HepG2 (cell line): ENCODE data around the gene GK. TPM values are rescaled to one million over a fixed set of nuclear protein-coding genes. Genes with fewer than 3 reads are reported as not detected.

Source experiments
- ATAC-seq: fragments of 200-7000 bp; cut with Tn5 transposase; 3 replicates; pipeline ENCODE4 v1.9.1; 2020; ENCODE audit warnings: mild to moderate bottlenecking, moderate library complexity
- BruUV-seq: library from RNA; stranded (reverse); fragments of 400-500 nt; replicated peaks from 2 replicates; lab custom pipeline; 2021; lab: Mats Ljungman, UMichigan
- CTCF ChIA-PET: fragments of 300-600 bp; formaldehyde crosslinking; extraction: SDS; loops from one replicate; lab custom pipeline; 2021; ENCODE audit warnings: low total read pairs, inconsistent platforms, low intra/inter-chr PET ratio; lab: Yijun Ruan, JAX
- POLR2A ChIA-PET: fragments of 350-600 bp; sonication (Branson Sonifier 250); formaldehyde crosslinking; loops from one replicate; lab custom pipeline; 2020; ENCODE audit warnings: antibody characterized with exemption, inconsistent platforms; lab: Yijun Ruan, JAX
- DNase-seq: peaks from one replicate; pipeline ENCODE4 v3.0.0-alpha.2; 2015; ENCODE audit warnings: low spot score
- FAIRE-seq: peaks from 3 replicates; lab custom pipeline; 2011; peaks lifted over from hg19 to GRCh38; lab: Jason Lieb, UNC
- H2AFZ ChIP-seq: one replicate; pipeline ENCODE4 v1.6.1; 2011; ENCODE audit warnings: low read length, inconsistent platforms
- H3K27ac ChIP-seq: fragments of 300-600 bp; 3 replicates; pipeline ENCODE4 v1.8.0; 2011; ENCODE audit warnings: mixed run types, mild to moderate bottlenecking, mixed read lengths, low read length, inconsistent platforms; ENCODE audit not compliant: insufficient read depth; ENCODE audit errors: extremely low read length
- H3K27me3 ChIP-seq, 2 experiments: fragments of 200-600 bp in 1 of 2; 2 replicates in 1 of 2; 3 replicates in 1 of 2; pipeline versions ENCODE4 v1.6.0 to v1.8.0; 2011; ENCODE audit warnings: low read length in 2 of 2, mild to moderate bottlenecking in 2 of 2, moderate library complexity in 2 of 2, inconsistent platforms in 1 of 2; ENCODE audit not compliant: insufficient read depth in 2 of 2, control insufficient read depth in 1 of 2
- H3K36me3 ChIP-seq, 2 experiments: fragments of 200-600 bp in 1 of 2; replicated peaks in 1 of 2; 2 replicates in 1 of 2; 3 replicates in 1 of 2; pipeline versions ENCODE4 v1.5.1 to v1.8.0; 2011; ENCODE audit warnings: low read length in 2 of 2, inconsistent platforms in 1 of 2; ENCODE audit not compliant: insufficient read depth in 2 of 2, control insufficient read depth in 1 of 2
- H3K4me1 ChIP-seq: 2 replicates; pipeline ENCODE4 v1.5.1; 2012; ENCODE audit warnings: low read length, inconsistent platforms; ENCODE audit not compliant: insufficient read depth
- H3K4me2 ChIP-seq: 2 replicates; pipeline ENCODE4 v1.6.0; 2011; ENCODE audit warnings: low read depth, low read length, inconsistent platforms
- H3K4me3 ChIP-seq, 3 experiments: fragments of 200-600 bp in 1 of 3; sonication (generic), shearing (Covaris generic) in 1 of 3; replicated peaks in 1 of 3; 2 replicates each; pipeline ENCODE4 v1.5.1; 2011 to 2016; ENCODE audit warnings: low read length in 3 of 3, inconsistent platforms in 2 of 3, low read depth in 2 of 3, mild to moderate bottlenecking in 2 of 3, control low read depth in 1 of 3, mixed read lengths in 1 of 3; ENCODE audit not compliant: insufficient read depth in 1 of 3
- H3K79me2 ChIP-seq: one replicate; pipeline ENCODE4 v1.6.1; 2011; ENCODE audit warnings: low read length, inconsistent platforms; ENCODE audit not compliant: insufficient read depth
- H3K9ac ChIP-seq: 2 replicates; pipeline ENCODE4 v1.6.0; 2011; ENCODE audit warnings: mild to moderate bottlenecking, low read depth, low read length, inconsistent platforms; ENCODE audit not compliant: insufficient read depth
- H3K9me3 ChIP-seq: 2 replicates; pipeline ENCODE4 v1.5.1; 2012; ENCODE audit warnings: mild to moderate bottlenecking, low read length
- H4K20me1 ChIP-seq: 2 replicates; pipeline ENCODE4 v1.6.0; 2011; ENCODE audit warnings: inconsistent platforms, mild to moderate bottlenecking, low read length, moderate library complexity; ENCODE audit not compliant: insufficient read depth
- BCL6 ChIP-seq: IDR thresholded peaks from 2 replicates; pipeline ENCODE4 v1.6.1; 2016; ENCODE audit warnings: missing genetic modification reagents, missing compliant biosample characterization
- MED1 ChIP-seq: sonication (generic); formaldehyde crosslinking; IDR thresholded peaks from 2 replicates; pipeline ENCODE4 v1.4.0; 2020; ENCODE audit warnings: missing genetic modification reagents
- PAF1 ChIP-seq: IDR thresholded peaks from 2 replicates; pipeline ENCODE4 v1.6.1; 2016; ENCODE audit warnings: missing genetic modification reagents, missing compliant biosample characterization
- POLR2G ChIP-seq: fragments of 200-400 bp; formaldehyde crosslinking; IDR thresholded peaks from 2 replicates; pipeline ENCODE4 v1.6.1; 2018; ENCODE audit warnings: mild to moderate bottlenecking, low read depth, low read length, moderate library complexity
- RBM22 ChIP-seq: fragments of 200-400 bp; formaldehyde crosslinking; optimal IDR thresholded peaks from 2 replicates; pipeline ENCODE3; 2017; ENCODE audit warnings: mild to moderate bottlenecking, low read length, moderate library complexity
- REXO4 ChIP-seq: sonication (generic); formaldehyde crosslinking; IDR thresholded peaks from 2 replicates; pipeline ENCODE4 v1.8.0; 2022; ENCODE audit warnings: missing genetic modification reagents, mild to moderate bottlenecking, borderline replicate concordance
- SATB2 ChIP-seq: sonication (generic); formaldehyde crosslinking; IDR thresholded peaks from 2 replicates; pipeline ENCODE4 v1.5.0; 2020; ENCODE audit warnings: missing genetic modification reagents
- ZFAT ChIP-seq: sonication (generic); formaldehyde crosslinking; conservative IDR thresholded peaks from 2 replicates; pipeline ENCODE4 v1.8.1; 2023; ENCODE audit warnings: missing genetic modification reagents, inconsistent platforms
- ZKSCAN8 ChIP-seq: IDR thresholded peaks from 2 replicates; pipeline ENCODE4 v1.6.1; 2016; ENCODE audit warnings: borderline replicate concordance, missing genetic modification reagents, missing compliant biosample characterization
- ZMYM3 ChIP-seq: sonication (generic); formaldehyde crosslinking; IDR thresholded peaks from 2 replicates; pipeline ENCODE4 v1.5.1; 2020; ENCODE audit warnings: mild to moderate bottlenecking, missing genetic modification reagents
- ZNF138 ChIP-seq: sonication (generic); formaldehyde crosslinking; IDR thresholded peaks from 2 replicates; pipeline ENCODE4 v1.5.0; 2020; ENCODE audit warnings: mild to moderate bottlenecking, low read depth, missing genetic modification reagents
- ZNF547 ChIP-seq: sonication (generic); formaldehyde crosslinking; IDR thresholded peaks from 2 replicates; pipeline ENCODE4 v1.5.1; 2020; ENCODE audit warnings: mild to moderate bottlenecking, missing genetic modification reagents
- ZNF614 ChIP-seq: IDR thresholded peaks from 2 replicates; pipeline ENCODE4 v1.6.1; 2018; ENCODE audit warnings: missing biosample characterization, missing genetic modification reagents, inconsistent platforms, borderline replicate concordance
- ZNF891 ChIP-seq: sonication (generic); formaldehyde crosslinking; IDR thresholded peaks from 2 replicates; pipeline ENCODE4 v1.5.0; 2020; ENCODE audit warnings: mild to moderate bottlenecking, missing genetic modification reagents
- WGBS: methylation state at CpG from one replicate; pipeline ENCODE4 v1.1.6; 2017; ENCODE audit warnings: low lambda C conversion rate; 5-methylcytosine and 5-hydroxymethylcytosine counted together
- in situ Hi-C: cut with HindIII; loops from 2 replicates; pipeline ENCODE4 v1.10.0; 2017; ENCODE audit warnings: low pct_unique_long_range_greater_than_20kb; ENCODE audit not compliant: extremely low pct_ligation_motif_present
- intact Hi-C: fragments of 100-400 bp; cut with micrococcal nuclease; formaldehyde crosslinking; loops from one replicate; pipeline ENCODE4 v1.10.0; 2022; ENCODE audit not compliant: unreplicated experiment
- polyA plus RNA-seq, 8 experiments: library from polyadenylated mRNA; depleted of rRNA in 3 of 8; stranded (reverse) in 7 of 8; unstranded in 1 of 8; fragments of >200 nt; fragmentation: Illumina TruSeq in 4 of 8; extraction: Trizol in 4 of 8; gene quantifications; 2 replicates each; pipeline versions ENCODE4 v1.2.1 to v1.2.3, GENCODE V29; 2011 to 2016; ENCODE audit warnings: low read depth in 4 of 8, missing spikeins in 1 of 8, mixed read lengths in 1 of 8; ENCODE audit not compliant: insufficient read depth in 1 of 8
- total RNA-seq, 5 experiments: library from RNA; depleted of rRNA; stranded (reverse); fragments of >200 nt; fragmentation: Illumina TruSeq; extraction: Trizol; gene quantifications; 2 replicates each; pipeline ENCODE4 v1.2.3, GENCODE V29; 2016; ENCODE audit warnings: low read depth in 1 of 5
- TF ChIP-seq, protein P1 (sequence below): sonication (generic); formaldehyde crosslinking; IDR thresholded peaks from 2 replicates; pipeline ENCODE4 v1.8.1; 2022; ENCODE audit warnings: mild to moderate bottlenecking, missing genetic modification reagents
- TF ChIP-seq, protein P2 (sequence below): sonication (generic); formaldehyde crosslinking; IDR thresholded peaks from 2 replicates; pipeline ENCODE4 v1.5.0; 2020; ENCODE audit warnings: mild to moderate bottlenecking, missing genetic modification reagents
- TF ChIP-seq, protein P3 (sequence below): sonication (generic); formaldehyde crosslinking; IDR thresholded peaks from 2 replicates; pipeline ENCODE4 v1.4.0; 2020; ENCODE audit warnings: missing genetic modification reagents
- TF ChIP-seq, protein P4 (sequence below): IDR thresholded peaks from 2 replicates; pipeline ENCODE4 v1.6.1; 2016; ENCODE audit warnings: missing biosample characterization, missing genetic modification reagents, low read depth

The GK gene
- total and polyA plus RNA-seq, 2 of the 13 experiments (the other 11 are each of a cell fraction or from before 2014, with no cell fraction given) = 64.2 to 265 TPM

DNA sequence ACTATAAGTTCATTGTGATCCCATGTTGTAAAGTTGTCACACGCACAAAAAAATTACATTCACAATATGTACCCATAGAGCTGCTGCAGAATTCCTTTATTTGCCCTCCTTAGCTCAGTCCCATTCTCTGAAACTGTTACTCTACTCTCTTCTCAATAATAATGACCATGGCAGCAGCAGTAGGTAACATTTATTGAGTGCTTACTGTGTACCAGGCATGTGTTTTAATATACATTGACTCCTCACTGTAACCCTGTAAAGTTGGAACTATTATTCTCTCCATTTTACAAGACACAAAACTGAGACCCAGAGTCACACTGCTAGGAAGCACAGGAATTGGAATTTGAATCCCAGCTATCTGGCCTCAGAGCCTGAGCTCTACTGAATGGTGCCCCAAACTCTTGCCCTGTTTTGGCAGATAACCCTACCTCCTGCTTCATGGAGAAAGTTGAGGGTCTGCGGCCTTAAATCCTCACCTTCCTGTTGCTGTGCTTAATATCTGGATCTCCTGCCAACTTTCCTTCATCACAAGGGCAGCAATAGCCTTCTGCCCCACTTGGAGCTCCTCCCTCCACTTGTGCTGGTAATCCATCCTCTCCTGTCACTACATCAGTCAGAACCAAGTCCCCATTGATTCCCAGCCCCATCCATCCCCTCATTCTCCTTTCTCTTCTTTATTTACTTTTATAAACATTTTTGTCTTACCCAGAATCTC lies 20.8 kb downstream of the GK start:
- ChIA-PET CTCF (no interaction called here), POLR2A (interaction anchor here (1.0 kb wide), 1 partner anchor 18 kb away, joined by 3 read pairs; no protein-coding TSS in a partner anchor)
- H3K36me3 ChIP-seq = peaks cover 1 to 7% of the 10 kb centered on the region in 2 experiments; a peak in 2 of 5 replicates
- no peak for DNase-seq
- H3K9ac ChIP-seq = no peak overlapping the region
- peaks cover 30% of the 10 kb centered on the region for H3K4me1 ChIP-seq
- H2AFZ ChIP-seq = no peak overlapping the region
- H3K27me3 ChIP-seq = no peaks in the 10 kb centered on the region
- H3K4me3 ChIP-seq = no peak overlapping the region
- FAIRE-seq = no peak
- intact Hi-C loops = loop anchor here (5.0 kb wide), 1 partner anchor 37 kb away; no protein-coding TSS in a partner anchor
- H3K9me3 ChIP-seq = no peaks in the 10 kb centered on the region
- no peaks in the 10 kb centered on the region for H4K20me1 ChIP-seq
- H3K27ac ChIP-seq = peak overlapping the region; percentile 26
- in situ Hi-C loops = no loop called here
- H3K79me2 ChIP-seq = no peaks in the 10 kb centered on the region
- no TSS peak for BruUV-seq
- no peak overlapping the region for H3K4me2 ChIP-seq
- no peak for ATAC-seq
- 100% methylated on average over 1 of the region's 2 CpGs for WGBS
- TF ChIP-seq PAF1 (CRISPR knock-in tag) (peak; percentile 77), ZMYM3 (CRISPR knock-in tag) (no peak), ZNF138 (CRISPR knock-in tag) (no peak), SATB2 (CRISPR knock-in tag) (no peak), RBM22 (peak; percentile 92), ZNF547 (CRISPR knock-in tag) (no peak), MED1 (CRISPR knock-in tag) (no peak), ZKSCAN8 (CRISPR knock-in tag) (peak; percentile 68; the same call in 1 of the 2 replicates), ZFAT (CRISPR knock-in tag) (no peak), ZNF614 (CRISPR knock-in tag) (no peak), ZNF891 (CRISPR knock-in tag) (no peak), REXO4 (CRISPR knock-in tag) (no peak), POLR2G (peak; percentile 59; the same call in 1 of the 2 replicates), BCL6 (CRISPR knock-in tag) (no peak)
- TF ChIP-seq, protein P1, sequence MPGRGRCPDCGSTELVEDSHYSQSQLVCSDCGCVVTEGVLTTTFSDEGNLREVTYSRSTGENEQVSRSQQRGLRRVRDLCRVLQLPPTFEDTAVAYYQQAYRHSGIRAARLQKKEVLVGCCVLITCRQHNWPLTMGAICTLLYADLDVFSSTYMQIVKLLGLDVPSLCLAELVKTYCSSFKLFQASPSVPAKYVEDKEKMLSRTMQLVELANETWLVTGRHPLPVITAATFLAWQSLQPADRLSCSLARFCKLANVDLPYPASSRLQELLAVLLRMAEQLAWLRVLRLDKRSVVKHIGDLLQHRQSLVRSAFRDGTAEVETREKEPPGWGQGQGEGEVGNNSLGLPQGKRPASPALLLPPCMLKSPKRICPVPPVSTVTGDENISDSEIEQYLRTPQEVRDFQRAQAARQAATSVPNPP (CRISPR knock-in tag) = no peak
- TF ChIP-seq, protein P2, sequence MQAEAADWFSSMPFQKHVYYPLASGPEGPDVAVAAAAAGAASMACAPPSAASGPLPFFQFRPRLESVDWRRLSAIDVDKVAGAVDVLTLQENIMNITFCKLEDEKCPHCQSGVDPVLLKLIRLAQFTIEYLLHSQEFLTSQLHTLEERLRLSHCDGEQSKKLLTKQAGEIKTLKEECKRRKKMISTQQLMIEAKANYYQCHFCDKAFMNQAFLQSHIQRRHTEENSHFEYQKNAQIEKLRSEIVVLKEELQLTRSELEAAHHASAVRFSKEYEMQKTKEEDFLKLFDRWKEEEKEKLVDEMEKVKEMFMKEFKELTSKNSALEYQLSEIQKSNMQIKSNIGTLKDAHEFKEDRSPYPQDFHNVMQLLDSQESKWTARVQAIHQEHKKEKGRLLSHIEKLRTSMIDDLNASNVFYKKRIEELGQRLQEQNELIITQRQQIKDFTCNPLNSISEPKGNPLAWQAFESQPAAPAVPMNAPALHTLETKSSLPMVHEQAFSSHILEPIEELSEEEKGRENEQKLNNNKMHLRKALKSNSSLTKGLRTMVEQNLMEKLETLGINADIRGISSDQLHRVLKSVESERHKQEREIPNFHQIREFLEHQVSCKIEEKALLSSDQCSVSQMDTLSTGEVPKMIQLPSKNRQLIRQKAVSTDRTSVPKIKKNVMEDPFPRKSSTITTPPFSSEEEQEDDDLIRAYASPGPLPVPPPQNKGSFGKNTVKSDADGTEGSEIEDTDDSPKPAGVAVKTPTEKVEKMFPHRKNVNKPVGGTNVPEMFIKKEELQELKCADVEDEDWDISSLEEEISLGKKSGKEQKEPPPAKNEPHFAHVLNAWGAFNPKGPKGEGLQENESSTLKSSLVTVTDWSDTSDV (CRISPR knock-in tag) = no peak
- TF ChIP-seq, protein P3, sequence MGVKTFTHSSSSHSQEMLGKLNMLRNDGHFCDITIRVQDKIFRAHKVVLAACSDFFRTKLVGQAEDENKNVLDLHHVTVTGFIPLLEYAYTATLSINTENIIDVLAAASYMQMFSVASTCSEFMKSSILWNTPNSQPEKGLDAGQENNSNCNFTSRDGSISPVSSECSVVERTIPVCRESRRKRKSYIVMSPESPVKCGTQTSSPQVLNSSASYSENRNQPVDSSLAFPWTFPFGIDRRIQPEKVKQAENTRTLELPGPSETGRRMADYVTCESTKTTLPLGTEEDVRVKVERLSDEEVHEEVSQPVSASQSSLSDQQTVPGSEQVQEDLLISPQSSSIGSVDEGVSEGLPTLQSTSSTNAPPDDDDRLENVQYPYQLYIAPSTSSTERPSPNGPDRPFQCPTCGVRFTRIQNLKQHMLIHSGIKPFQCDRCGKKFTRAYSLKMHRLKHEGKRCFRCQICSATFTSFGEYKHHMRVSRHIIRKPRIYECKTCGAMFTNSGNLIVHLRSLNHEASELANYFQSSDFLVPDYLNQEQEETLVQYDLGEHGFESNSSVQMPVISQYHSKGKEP = no peak
- TF ChIP-seq, protein P4, sequence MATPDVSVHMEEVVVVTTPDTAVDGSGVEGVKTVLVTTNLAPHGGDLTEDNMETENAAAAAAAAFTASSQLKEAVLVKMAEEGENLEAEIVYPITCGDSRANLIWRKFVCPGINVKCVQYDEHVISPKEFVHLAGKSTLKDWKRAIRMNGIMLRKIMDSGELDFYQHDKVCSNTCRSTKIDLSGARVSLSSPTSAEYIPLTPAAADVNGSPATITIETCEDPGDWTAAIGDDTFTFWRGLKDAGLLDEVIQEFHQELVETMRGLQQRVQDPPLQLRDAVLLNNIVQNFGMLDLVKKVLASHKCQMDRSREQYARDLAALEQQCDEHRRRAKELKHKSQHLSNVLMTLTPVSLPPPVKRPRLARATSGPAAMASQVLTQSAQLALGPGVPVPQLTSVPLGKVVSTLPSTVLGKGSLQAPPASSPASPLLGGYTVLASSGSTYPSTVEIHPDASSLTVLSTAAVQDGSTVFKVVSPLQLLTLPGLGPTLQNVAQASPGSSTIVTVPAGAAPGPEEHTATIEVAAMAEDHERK (CRISPR knock-in tag) = no peak
